HS-5 (cell line): ENCODE measurements around the gene SLC40A1.

Source experiments
- DNase-seq: peaks from one replicate; pipeline ENCODE4 v3.0.0-alpha.2; 2012; ENCODE audit warnings: low read depth

Gene SLC40A1

GRCh38 chr2:189512879-189513278 lies 67.7 kb downstream of the SLC40A1 start:
- no peak for DNase-seq

- DNase-seq, result no peak
Measured at GRCh38 chr2:189511960-189512319, 68.6 kb downstream of the SLC40A1 start.

- DNase-seq, result no peak
Measured at GRCh38 chr2:189511210-189511959, 69.2 kb downstream of the SLC40A1 start.
